GM18951 (cell line): ENCODE measurements around the gene MCF2L.

Experiments
- POLR2A ChIP-seq: IDR thresholded peaks from 4 replicates; pipeline ENCODE4 v1.6.1; 2011; ENCODE audit warnings: mild to moderate bottlenecking; ENCODE audit not compliant: insufficient read length, insufficient read depth; ENCODE audit errors: extremely low read depth
- in situ Hi-C: fragments of 300-500 bp; cut with MboI; formaldehyde crosslinking; loops from one replicate; pipeline ENCODE4 v1.12.0; 2022; ENCODE audit warnings: low sequenced_read_pairs, mixed read lengths, inconsistent platforms; ENCODE audit not compliant: unreplicated experiment

MCF2L gene

DNA sequence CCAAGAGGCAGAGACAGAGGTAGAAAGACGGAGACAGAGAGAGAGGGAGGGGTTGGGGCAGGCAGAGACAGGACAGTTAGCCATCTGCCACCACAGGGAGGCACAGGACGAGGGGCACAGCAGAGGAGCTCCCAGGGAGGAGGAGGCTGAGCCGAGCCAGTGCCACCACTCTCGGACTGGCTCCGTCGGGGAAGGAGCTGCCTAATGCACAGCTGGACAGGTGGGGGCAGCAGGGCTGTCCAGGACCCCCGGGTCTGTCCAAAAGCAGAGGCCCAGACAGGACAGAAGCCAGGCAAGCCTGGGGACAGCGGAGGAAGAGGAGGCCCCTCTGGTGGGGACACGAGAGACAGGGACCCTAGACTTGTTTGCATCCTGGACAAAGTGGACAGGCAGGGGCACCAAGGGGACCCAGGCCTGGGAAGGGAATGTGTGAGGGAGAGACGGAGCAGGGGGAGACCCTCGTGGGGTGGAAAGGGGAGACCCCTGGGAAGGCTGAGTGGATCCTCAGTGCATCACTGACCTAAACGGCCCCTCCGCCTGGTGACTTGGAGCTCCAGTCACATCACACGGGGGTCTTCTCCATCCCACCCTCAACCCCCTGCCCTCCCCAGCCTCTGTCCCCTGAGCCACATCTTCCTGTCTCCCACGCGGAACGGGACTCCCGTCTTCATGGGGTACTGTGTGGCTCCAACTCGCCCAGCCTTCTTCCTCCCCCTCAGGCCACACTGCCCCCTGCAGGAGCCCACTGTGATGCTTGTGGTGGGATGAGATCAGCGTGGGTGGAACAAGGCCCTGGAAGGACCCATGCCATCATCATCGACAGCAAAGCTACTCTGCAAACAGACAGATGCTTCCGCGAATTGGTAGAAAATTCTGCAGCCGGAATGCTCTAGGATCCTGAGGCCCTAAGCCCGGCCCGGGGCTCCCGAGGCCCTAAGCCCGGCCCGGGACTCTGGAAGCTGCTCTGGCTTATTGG, 154.5 kb downstream of the MCF2L start:
- in situ Hi-C loops: no loop called here
- no peak for TF ChIP-seq POLR2A

GRCh38 chr13:113124211-113124970, 155.4 kb downstream of the MCF2L start:
- in situ Hi-C loops: no loop called here
- no peak for TF ChIP-seq POLR2A

- TF ChIP-seq POLR2A: no peak
- in situ Hi-C loops: no loop called here
Observed at GRCh38 chr13:113125506-113126264, 156.7 kb downstream of the MCF2L start.

GRCh38 chr13:113126265-113127150, 157.5 kb downstream of the MCF2L start:
- in situ Hi-C loops: no loop called here
- no peak for TF ChIP-seq POLR2A

GRCh38 chr13:113129480-113129879, 160.5 kb downstream of the MCF2L start:
- in situ Hi-C loops: no loop called here
- TF ChIP-seq POLR2A: no peak

- in situ Hi-C loops: no loop called here
- no peak for TF ChIP-seq POLR2A
Observed at GRCh38 chr13:113129921-113130750, 161.1 kb downstream of the MCF2L start.

DNA sequence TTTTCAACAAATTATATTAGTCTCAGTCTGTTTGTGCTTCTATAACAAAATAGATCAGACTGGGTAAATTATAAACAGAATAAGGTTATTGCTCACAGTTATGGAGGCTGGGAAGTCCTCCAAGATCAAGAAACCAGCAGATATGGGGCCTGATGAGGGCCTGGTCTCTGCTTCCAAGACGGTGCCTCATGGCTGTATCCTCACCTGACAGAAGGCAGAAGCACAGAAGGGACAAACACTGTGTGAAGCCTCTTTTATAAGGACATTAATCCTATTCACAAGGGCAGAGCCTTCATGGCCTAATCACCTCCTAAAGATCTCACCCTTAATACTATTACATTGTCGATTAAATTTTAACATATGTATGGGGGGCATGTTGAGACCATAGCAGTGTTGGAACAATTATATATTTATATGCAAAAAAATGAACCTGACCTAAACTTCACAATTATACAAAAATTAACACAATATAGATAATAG, 166.3 kb downstream of the MCF2L start:
- in situ Hi-C loops: no loop called here
- TF ChIP-seq POLR2A: no peak

DNA sequence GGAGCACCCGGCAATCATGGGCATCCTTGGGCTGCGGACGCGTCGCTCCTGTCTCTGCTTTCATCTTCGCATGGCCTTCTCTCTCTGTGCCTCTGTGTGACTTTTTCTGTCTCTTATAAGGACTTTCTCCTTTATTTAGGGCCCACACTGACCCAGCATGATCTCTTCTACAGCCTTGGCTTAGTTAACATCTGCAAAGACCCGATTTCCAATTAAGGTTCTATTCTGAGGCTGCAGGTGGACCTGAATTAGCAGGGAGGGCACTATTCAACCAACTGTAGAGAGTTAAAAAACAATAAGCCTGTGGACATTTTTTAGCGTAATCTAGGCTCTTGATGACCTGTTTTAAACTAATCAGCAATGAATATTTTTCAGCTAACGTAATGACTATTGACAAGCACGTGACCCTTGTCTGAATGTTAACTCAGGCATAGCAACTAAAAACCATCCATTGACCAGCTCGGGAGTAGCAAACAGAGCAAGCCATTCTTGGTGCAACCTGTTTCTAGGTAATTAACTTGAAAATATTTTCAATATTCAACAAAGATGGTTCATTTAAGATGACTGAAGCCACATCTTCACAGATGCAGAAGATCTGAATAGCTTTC, 168.8 kb downstream of the MCF2L start:
- no peak for TF ChIP-seq POLR2A
- in situ Hi-C loops: no loop called here

GRCh38 chr13:113138792-113139551, 170.0 kb downstream of the MCF2L start:
- TF ChIP-seq POLR2A: no peak
- in situ Hi-C loops: no loop called here

DNA sequence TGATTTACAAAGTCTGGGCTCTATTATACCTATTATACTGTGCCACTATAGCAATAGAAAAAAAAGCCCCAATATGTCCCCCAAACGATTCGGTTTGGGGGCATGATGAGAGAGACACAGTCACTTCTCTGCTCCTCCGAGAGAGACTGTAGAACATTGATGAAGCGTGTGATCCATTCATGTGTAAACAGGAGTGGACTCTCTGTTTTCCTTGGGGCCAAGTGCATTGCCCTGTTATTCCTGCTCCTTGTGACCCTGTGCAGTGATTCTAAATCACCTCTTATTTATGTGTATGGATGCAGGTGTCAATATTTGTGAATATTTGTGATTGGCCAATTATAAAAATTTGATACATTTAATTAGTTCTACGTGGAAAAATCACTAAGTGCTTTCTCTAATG, 170.6 kb downstream of the MCF2L start:
- in situ Hi-C loops: no loop called here
- TF ChIP-seq POLR2A: no peak
